Measurements from ENCODE around the gene PRR5.
A peak's percentile ranks its signal among the peaks of the same experiment; 100 is the strongest.

PRR5 gene

DNA sequence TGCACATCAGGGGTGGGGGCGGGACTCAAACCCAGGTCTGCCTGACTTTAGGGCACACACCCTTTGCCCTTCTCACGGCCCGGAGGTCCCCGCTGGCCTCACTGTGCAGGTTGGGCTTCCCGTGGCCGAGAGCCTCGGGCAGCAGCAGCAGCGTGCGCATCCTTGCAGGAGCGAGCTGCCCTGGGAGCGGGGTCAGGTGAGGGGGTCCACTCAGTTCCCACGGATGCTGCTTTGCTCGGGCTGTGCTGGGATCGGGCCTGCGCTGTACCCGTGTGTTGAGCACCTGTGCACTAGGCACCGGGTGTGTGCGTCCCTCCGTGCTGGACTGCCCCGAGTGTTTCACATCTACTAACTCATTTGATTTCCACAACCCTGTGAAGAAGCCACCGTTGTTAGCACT, 25.1 kb downstream of the PRR5 start:
- H3K4me3 ChIP-seq (ENCODE audit: low read depth in 1 of 2, low read length in 2 of 2) = no peak overlapping the region
- H3K9ac ChIP-seq (ENCODE audit: low read depth in 1 of 2, low read length in 2 of 2) = no peak overlapping the region
- no peak overlapping the region for H3K27ac ChIP-seq (ENCODE audit: low read depth, low read length)
- peaks cover 11 to 64% of the 10 kb centered on the region in 2 donors for H3K36me3 ChIP-seq (ENCODE audit: control insufficient read depth in 1 of 2, insufficient read depth in 2 of 2, low read length in 2 of 2)
- H3K4me1 ChIP-seq (ENCODE audit: control insufficient read depth in 1 of 2, insufficient read depth in 2 of 2, low read length in 2 of 2) = peaks cover 12 to 21% of the 10 kb centered on the region in 2 donors
- no peaks in the 10 kb centered on the region for H3K9me3 ChIP-seq (ENCODE audit: control insufficient read depth in 1 of 2, low read length in 2 of 2)
- H3K27me3 ChIP-seq (ENCODE audit: control insufficient read depth in 1 of 2, insufficient read depth in 2 of 2, low read length in 2 of 2) = no peaks in the 10 kb centered on the region

DNA sequence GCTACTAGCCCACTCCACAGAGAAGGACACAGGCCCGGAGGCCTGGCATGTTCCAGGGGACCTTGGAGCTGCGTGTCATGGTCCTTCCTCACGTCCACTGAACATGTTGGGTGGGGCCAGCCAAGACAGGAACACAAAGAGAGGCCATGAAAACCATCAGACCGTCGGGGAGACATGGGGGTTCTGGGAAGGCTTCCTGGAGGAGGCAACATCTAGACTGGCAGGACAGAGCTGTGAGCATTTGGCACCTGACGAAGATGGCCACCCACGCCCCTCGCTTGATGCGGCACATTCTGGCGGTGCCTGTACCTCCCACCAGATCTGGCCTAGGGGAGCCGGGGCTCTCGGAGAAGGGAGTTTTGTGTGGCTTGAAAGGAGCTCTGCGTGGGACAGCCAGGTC, 25.7 kb downstream of the PRR5 start:
- Histone ChIP-seq H3K36me3 (ENCODE audit: control insufficient read depth in 1 of 2, insufficient read depth in 2 of 2, low read length in 2 of 2) (peaks cover 11 to 64% of the 10 kb centered on the region in 2 donors), H3K9ac (ENCODE audit: low read depth in 1 of 2, low read length in 2 of 2) (no peak overlapping the region), H3K27ac (ENCODE audit: low read depth, low read length) (no peak overlapping the region), H3K9me3 (ENCODE audit: control insufficient read depth in 1 of 2, low read length in 2 of 2) (no peaks in the 10 kb centered on the region), H3K4me1 (ENCODE audit: control insufficient read depth in 1 of 2, insufficient read depth in 2 of 2, low read length in 2 of 2) (peaks cover 12 to 21% of the 10 kb centered on the region in 2 donors), H3K27me3 (ENCODE audit: control insufficient read depth in 1 of 2, insufficient read depth in 2 of 2, low read length in 2 of 2) (no peaks in the 10 kb centered on the region), H3K4me3 (ENCODE audit: low read depth in 1 of 2, low read length in 2 of 2) (no peak overlapping the region)

- no peaks in the 10 kb centered on the region for H3K27me3 ChIP-seq (ENCODE audit: control insufficient read depth in 1 of 2, insufficient read depth in 2 of 2, low read length in 2 of 2)
- no peak overlapping the region for H3K4me3 ChIP-seq (ENCODE audit: low read depth in 1 of 2, low read length in 2 of 2)
- peaks cover 12 to 21% of the 10 kb centered on the region in 2 donors for H3K4me1 ChIP-seq (ENCODE audit: control insufficient read depth in 1 of 2, insufficient read depth in 2 of 2, low read length in 2 of 2)
- H3K36me3 ChIP-seq (ENCODE audit: control insufficient read depth in 1 of 2, insufficient read depth in 2 of 2, low read length in 2 of 2) = peaks cover 11 to 67% of the 10 kb centered on the region in 2 donors
- no peak overlapping the region for H3K9ac ChIP-seq (ENCODE audit: low read depth in 1 of 2, low read length in 2 of 2)
- H3K27ac ChIP-seq (ENCODE audit: low read depth, low read length) = peak overlapping the region; percentile 32
- no peaks in the 10 kb centered on the region for H3K9me3 ChIP-seq (ENCODE audit: control insufficient read depth in 1 of 2, low read length in 2 of 2)
Observed at GRCh38 chr22:44728761-44729324, 26.8 kb downstream of the PRR5 start.

GRCh38 chr22:44729391-44730021, 27.5 kb downstream of the PRR5 start:
- Histone ChIP-seq H3K4me1 (ENCODE audit: control insufficient read depth in 1 of 2, insufficient read depth in 2 of 2, low read length in 2 of 2) (peaks cover 12 to 21% of the 10 kb centered on the region in 2 donors), H3K27ac (ENCODE audit: low read depth, low read length) (no peak overlapping the region), H3K36me3 (ENCODE audit: control insufficient read depth in 1 of 2, insufficient read depth in 2 of 2, low read length in 2 of 2) (peaks cover 11 to 64% of the 10 kb centered on the region in 2 donors), H3K4me3 (ENCODE audit: low read depth in 1 of 2, low read length in 2 of 2) (no peak overlapping the region), H3K27me3 (ENCODE audit: control insufficient read depth in 1 of 2, insufficient read depth in 2 of 2, low read length in 2 of 2) (no peaks in the 10 kb centered on the region), H3K9ac (ENCODE audit: low read depth in 1 of 2, low read length in 2 of 2) (peak overlapping the region in 1 of 2 donors; percentile 25), H3K9me3 (ENCODE audit: control insufficient read depth in 1 of 2, low read length in 2 of 2) (no peaks in the 10 kb centered on the region)

DNA sequence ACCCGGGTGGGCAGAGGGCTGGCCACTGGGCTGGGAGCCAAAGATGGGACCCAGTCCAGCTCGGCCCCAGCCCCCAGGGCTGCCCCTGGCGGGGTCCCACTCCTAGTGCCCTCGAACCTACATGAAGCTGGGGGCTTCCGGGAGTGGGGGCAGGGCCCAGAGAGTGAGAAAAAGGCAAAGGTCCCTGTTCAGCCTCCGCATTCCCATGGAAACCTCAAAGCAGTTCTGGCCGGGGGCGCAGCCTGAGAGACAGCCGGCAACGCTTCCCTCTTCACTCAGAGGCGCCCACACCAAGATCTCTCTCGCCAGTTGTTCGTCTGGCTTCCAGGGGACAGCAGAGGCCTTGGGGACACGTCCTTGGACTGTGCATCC, 28.0 kb downstream of the PRR5 start:
- peaks cover 11 to 59% of the 10 kb centered on the region in 2 donors for H3K36me3 ChIP-seq (ENCODE audit: control insufficient read depth in 1 of 2, insufficient read depth in 2 of 2, low read length in 2 of 2)
- H3K9ac ChIP-seq (ENCODE audit: low read depth in 1 of 2, low read length in 2 of 2) = no peak overlapping the region
- H3K4me1 ChIP-seq (ENCODE audit: control insufficient read depth in 1 of 2, insufficient read depth in 2 of 2, low read length in 2 of 2) = peaks cover 12 to 21% of the 10 kb centered on the region in 2 donors
- no peak overlapping the region for H3K27ac ChIP-seq (ENCODE audit: low read depth, low read length)
- no peak overlapping the region for H3K4me3 ChIP-seq (ENCODE audit: low read depth in 1 of 2, low read length in 2 of 2)
- H3K27me3 ChIP-seq (ENCODE audit: control insufficient read depth in 1 of 2, insufficient read depth in 2 of 2, low read length in 2 of 2) = no peaks in the 10 kb centered on the region
- no peaks in the 10 kb centered on the region for H3K9me3 ChIP-seq (ENCODE audit: control insufficient read depth in 1 of 2, low read length in 2 of 2)

GRCh38 chr22:44730490-44731356, 28.7 kb downstream of the PRR5 start:
- no peak overlapping the region for H3K4me3 ChIP-seq (ENCODE audit: low read depth in 1 of 2, low read length in 2 of 2)
- no peak overlapping the region for H3K27ac ChIP-seq (ENCODE audit: low read depth, low read length)
- no peaks in the 10 kb centered on the region for H3K27me3 ChIP-seq (ENCODE audit: control insufficient read depth in 1 of 2, insufficient read depth in 2 of 2, low read length in 2 of 2)
- no peaks in the 10 kb centered on the region for H3K9me3 ChIP-seq (ENCODE audit: control insufficient read depth in 1 of 2, low read length in 2 of 2)
- peaks cover 11 to 57% of the 10 kb centered on the region in 2 donors for H3K36me3 ChIP-seq (ENCODE audit: control insufficient read depth in 1 of 2, insufficient read depth in 2 of 2, low read length in 2 of 2)
- peaks cover 12 to 21% of the 10 kb centered on the region in 2 donors for H3K4me1 ChIP-seq (ENCODE audit: control insufficient read depth in 1 of 2, insufficient read depth in 2 of 2, low read length in 2 of 2)
- H3K9ac ChIP-seq (ENCODE audit: low read depth in 1 of 2, low read length in 2 of 2) = no peak overlapping the region

- Histone ChIP-seq H3K4me3 (ENCODE audit: low read depth in 1 of 2, low read length in 2 of 2) (no peak overlapping the region), H3K9me3 (ENCODE audit: control insufficient read depth in 1 of 2, low read length in 2 of 2) (no peaks in the 10 kb centered on the region), H3K9ac (ENCODE audit: low read depth in 1 of 2, low read length in 2 of 2) (no peak overlapping the region), H3K27me3 (ENCODE audit: control insufficient read depth in 1 of 2, insufficient read depth in 2 of 2, low read length in 2 of 2) (peaks cover 0 to 4% of the 10 kb centered on the region in 2 donors), H3K36me3 (ENCODE audit: control insufficient read depth in 1 of 2, insufficient read depth in 2 of 2, low read length in 2 of 2) (peaks cover 6 to 50% of the 10 kb centered on the region in 2 donors), H3K4me1 (ENCODE audit: control insufficient read depth in 1 of 2, insufficient read depth in 2 of 2, low read length in 2 of 2) (peaks cover 18 to 27% of the 10 kb centered on the region in 2 donors), H3K27ac (ENCODE audit: low read depth, low read length) (no peak overlapping the region)
Observed at GRCh38 chr22:44731357-44731970, 29.5 kb downstream of the PRR5 start.

GRCh38 chr22:44732017-44732561, 30.1 kb downstream of the PRR5 start:
- H3K27me3 ChIP-seq (ENCODE audit: control insufficient read depth in 1 of 2, insufficient read depth in 2 of 2, low read length in 2 of 2) = peaks cover 0 to 11% of the 10 kb centered on the region in 2 donors
- peaks cover 0 to 44% of the 10 kb centered on the region in 2 donors for H3K36me3 ChIP-seq (ENCODE audit: control insufficient read depth in 1 of 2, insufficient read depth in 2 of 2, low read length in 2 of 2)
- H3K4me3 ChIP-seq (ENCODE audit: low read depth in 1 of 2, low read length in 2 of 2) = no peak overlapping the region
- H3K9me3 ChIP-seq (ENCODE audit: control insufficient read depth in 1 of 2, low read length in 2 of 2) = no peaks in the 10 kb centered on the region
- no peak overlapping the region for H3K27ac ChIP-seq (ENCODE audit: low read depth, low read length)
- peaks cover 19 to 28% of the 10 kb centered on the region in 2 donors for H3K4me1 ChIP-seq (ENCODE audit: control insufficient read depth in 1 of 2, insufficient read depth in 2 of 2, low read length in 2 of 2)
- H3K9ac ChIP-seq (ENCODE audit: low read depth in 1 of 2, low read length in 2 of 2) = no peak overlapping the region

DNA sequence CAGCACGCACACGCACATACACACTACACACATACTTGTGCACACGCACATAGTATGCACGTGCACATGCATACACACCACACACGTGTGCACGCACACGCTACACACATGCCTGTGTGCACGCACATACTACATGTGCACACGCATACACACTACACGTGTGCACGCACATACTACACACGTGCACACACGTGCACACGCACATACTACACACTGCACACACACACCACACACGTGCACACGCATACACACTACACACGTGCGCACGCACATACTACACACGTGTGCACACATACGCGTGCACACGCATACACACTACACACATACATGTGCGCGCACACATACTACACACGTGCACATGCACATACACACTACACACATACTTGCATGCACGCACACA, 30.7 kb downstream of the PRR5 start:
- H3K4me1 ChIP-seq (ENCODE audit: control insufficient read depth in 1 of 2, insufficient read depth in 2 of 2, low read length in 2 of 2) = peaks cover 22 to 31% of the 10 kb centered on the region in 2 donors
- peaks cover 0 to 16% of the 10 kb centered on the region in 2 donors for H3K27me3 ChIP-seq (ENCODE audit: control insufficient read depth in 1 of 2, insufficient read depth in 2 of 2, low read length in 2 of 2)
- peaks cover 0 to 38% of the 10 kb centered on the region in 2 donors for H3K36me3 ChIP-seq (ENCODE audit: control insufficient read depth in 1 of 2, insufficient read depth in 2 of 2, low read length in 2 of 2)
- H3K27ac ChIP-seq (ENCODE audit: low read depth, low read length) = no peak overlapping the region
- no peak overlapping the region for H3K9ac ChIP-seq (ENCODE audit: low read depth in 1 of 2, low read length in 2 of 2)
- H3K9me3 ChIP-seq (ENCODE audit: control insufficient read depth in 1 of 2, low read length in 2 of 2) = no peaks in the 10 kb centered on the region
- no peak overlapping the region for H3K4me3 ChIP-seq (ENCODE audit: low read depth in 1 of 2, low read length in 2 of 2)

Measured in duodenal mucosa (tissue), 2 donors.